Sigmoid colon (tissue), 7 donors: ENCODE measurements around the gene ATM. TPM values are rescaled to one million over a fixed set of nuclear protein-coding genes. Genes with fewer than 3 reads are reported as not detected.
A peak's percentile ranks its signal among the peaks of the same experiment; 100 is the strongest.

Source experiments
- DNase-seq: peaks from one replicate; pipeline ENCODE4 v3.0.0-alpha.2; 2019
- H3K27ac ChIP-seq, 4 donors: fragments of 200-600 bp; sonication (generic); one replicate each; pipeline ENCODE4 v1.5.1; 2016 to 2019; ENCODE audit warnings: mild to moderate bottlenecking in 1 of 4
- H3K27me3 ChIP-seq, 3 donors: fragments of 200-600 bp; sonication (generic); one replicate each; pipeline ENCODE4 v1.5.1; 2019; ENCODE audit warnings: mild to moderate bottlenecking in 1 of 3
- H3K36me3 ChIP-seq, 4 donors: fragments of 200-600 bp; sonication (generic); one replicate each; pipeline ENCODE4 v1.5.1; 2016 to 2019
- H3K4me1 ChIP-seq, 4 donors: fragments of 200-600 bp; sonication (generic); one replicate each; pipeline ENCODE4 v1.5.1; 2017 to 2019
- H3K4me3 ChIP-seq, 4 donors: fragments of 200-600 bp; sonication (generic); one replicate each; pipeline ENCODE4 v1.5.1; 2017 to 2019; ENCODE audit warnings: mild to moderate bottlenecking in 2 of 4, moderate library complexity in 1 of 4
- H3K9me3 ChIP-seq, 4 donors: fragments of 200-600 bp in 3 of 4; sonication (generic) in 3 of 4; one replicate each; pipeline versions ENCODE4 v1.5.1 to v1.6.1; 2013 to 2019
- CTCF ChIP-seq, 4 experiments: fragments of 450-650 bp in 3 of 4; fragments of 200-600 bp in 1 of 4; IDR thresholded peaks; one replicate each; pipeline ENCODE4 v1.5.1; 2016 to 2019; ENCODE audit warnings: antibody characterized with exemption in 4 of 4, mild to moderate bottlenecking in 3 of 4, moderate library complexity in 2 of 4
- EP300 ChIP-seq, 4 donors: sonication (generic); formaldehyde crosslinking; IDR thresholded peaks; one replicate each; pipeline ENCODE4 v1.6.1; 2017; ENCODE audit warnings: antibody characterized with exemption in 4 of 4
- POLR2A ChIP-seq, 2 donors: fragments of 450-650 bp; IDR thresholded peaks; one replicate each; pipeline ENCODE4 v1.6.1; 2016; ENCODE audit warnings: antibody characterized with exemption in 2 of 2, mild to moderate bottlenecking in 2 of 2, moderate library complexity in 2 of 2
- POLR2AphosphoS5 ChIP-seq, 4 donors: sonication (generic); formaldehyde crosslinking; IDR thresholded peaks; one replicate each; pipeline ENCODE4 v1.6.1; 2017; ENCODE audit warnings: antibody characterized with exemption in 4 of 4
- WGBS, 2 donors: extraction: QIAGEN DNeasy Blood & Tissue Kit; methylation state at CpG; one replicate each; pipeline ENCODE4 v1.1.7; 2013; 5-methylcytosine and 5-hydroxymethylcytosine counted together
- intact Hi-C: fragments of 100-400 bp; cut with DNase I; formaldehyde crosslinking; loops from one replicate; pipeline ENCODE4 v1.15.1; 2023
- polyA plus RNA-seq, 3 donors: library from polyadenylated mRNA; stranded (reverse); fragments of 200-250 nt; gene quantifications; one replicate each; pipeline ENCODE4 v1.2.3, GENCODE V29; 2013
- total RNA-seq, 4 donors: library from RNA; depleted of rRNA; stranded (reverse); fragments of >200 nt; gene quantifications; one replicate each; pipeline ENCODE4 v1.1.0, GENCODE V29; 2016
- donor health status: healthy with polysubstance abuse.
- donor health status: Bipolar disorder and iron deficiency.
- donor health status: healthy.

The ATM gene
- total and polyA plus RNA-seq, 7 donors, result 3.0 to 88.8 (median 52.7) TPM

GRCh38 chr11:108218912-108219783 is 3.7 kb upstream of the ATM start:
- no peak for DNase-seq
- no peak for TF ChIP-seq POLR2A (IDR thresholded peaks at IDR 0.05)
- no peak for TF ChIP-seq POLR2AphosphoS5 (IDR thresholded peaks at IDR 0.05)
- TF ChIP-seq CTCF (IDR thresholded peaks at IDR 0.05), result no peak
- no peak for TF ChIP-seq EP300 (IDR thresholded peaks at IDR 0.05)
- H3K36me3 ChIP-seq, result peaks cover 0 to under 1% (median 0%) of the 10 kb centered on the region in 4 donors
- intact Hi-C loops, result no loop called here
- no peak overlapping the region for H3K27ac ChIP-seq
- no peak overlapping the region for H3K4me3 ChIP-seq
- no peaks in the 10 kb centered on the region for H3K27me3 ChIP-seq
- peaks cover 0 to 22% (median 14%) of the 10 kb centered on the region in 4 donors for H3K4me1 ChIP-seq
- no peaks in the 10 kb centered on the region for H3K9me3 ChIP-seq
- 76 to 85% methylated on average over 7 of the region's 7 CpGs for WGBS, 2 donors

- DNase-seq, result no peak
- intact Hi-C loops, result loop anchor here (5.0 kb wide), 2 partner anchors 276 to 446 kb away; partner anchors contain the start of genes DDX10 and POGLUT3
- Histone ChIP-seq H3K27me3 (no peaks in the 10 kb centered on the region), H3K4me3 (peak overlapping the region in 2 of 4 donors; percentile 69 to 82), H3K36me3 (no peaks in the 10 kb centered on the region), H3K4me1 (peaks cover 0 to 35% (median 28%) of the 10 kb centered on the region in 4 donors), H3K27ac (peak overlapping the region in 2 of 4 donors; percentile 90 to 95), H3K9me3 (no peaks in the 10 kb centered on the region)
- WGBS, 2 donors, result 37 to 58% methylated on average over 5 of the region's 5 CpGs
- TF ChIP-seq POLR2AphosphoS5 (IDR thresholded peaks at IDR 0.05) (no peak), CTCF (IDR thresholded peaks at IDR 0.05) (no peak), POLR2A (IDR thresholded peaks at IDR 0.05) (no peak), EP300 (IDR thresholded peaks at IDR 0.05) (no peak)
Measured at GRCh38 chr11:108220721-108221336, 2.0 kb upstream of the ATM start.

- H3K27me3 ChIP-seq, result no peaks in the 10 kb centered on the region
- TF ChIP-seq POLR2A (IDR thresholded peaks at IDR 0.05), result no peak
- TF ChIP-seq EP300 (IDR thresholded peaks at IDR 0.05), result no peak
- no peak for TF ChIP-seq POLR2AphosphoS5 (IDR thresholded peaks at IDR 0.05)
- no peak for TF ChIP-seq CTCF (IDR thresholded peaks at IDR 0.05)
- peaks cover 0 to 35% (median 28%) of the 10 kb centered on the region in 4 donors for H3K4me1 ChIP-seq
- 1 to 7% methylated on average over 12 of the region's 12 CpGs for WGBS, 2 donors
- DNase-seq, result no peak
- H3K27ac ChIP-seq, result peak overlapping the region; percentile 90 to 95 (median 94)
- intact Hi-C loops, result loop anchor here (5.0 kb wide), 2 partner anchors 276 to 446 kb away; partner anchors contain the start of genes DDX10 and POGLUT3
- no peaks in the 10 kb centered on the region for H3K9me3 ChIP-seq
- H3K36me3 ChIP-seq, result no peaks in the 10 kb centered on the region
- peak overlapping the region; percentile 69 to 82 (median 74) for H3K4me3 ChIP-seq
Measured at GRCh38 chr11:108221371-108221770, 1.5 kb upstream of the ATM start.

- Histone ChIP-seq H3K4me1 (peaks cover 0 to 35% (median 28%) of the 10 kb centered on the region in 4 donors), H3K27me3 (no peaks in the 10 kb centered on the region), H3K9me3 (no peaks in the 10 kb centered on the region), H3K27ac (peak overlapping the region; percentile 90 to 95 (median 94)), H3K36me3 (no peaks in the 10 kb centered on the region), H3K4me3 (peak overlapping the region; percentile 69 to 82 (median 74))
- no peak for DNase-seq
- intact Hi-C loops, result loop anchor here (2.0 to 5.0 kb wide), 4 partner anchors 101 to 445 kb away; partner anchors contain the start of genes ACAT1, CUL5, DDX10 and POGLUT3
- 0% methylated on average over 29 of the region's 29 CpGs for WGBS, 2 donors
- no peak for TF ChIP-seq POLR2AphosphoS5 (IDR thresholded peaks at IDR 0.05)
- no peak for TF ChIP-seq EP300 (IDR thresholded peaks at IDR 0.05)
- TF ChIP-seq POLR2A (IDR thresholded peaks at IDR 0.05), result no peak
- TF ChIP-seq CTCF (IDR thresholded peaks at IDR 0.05), result no peak
Measured at GRCh38 chr11:108221911-108222573, 825 bp upstream of the ATM start.
